HG02981 (cell line): Measurements from ENCODE around the gene IL1R2.

ENCODE experiments used
- ATAC-seq: cut with Tn5 transposase; IDR thresholded peaks from one replicate; pipeline ENCODE4 v1.9.1; 2021; ENCODE audit warnings: mild to moderate bottlenecking, moderate library complexity; ENCODE audit not compliant: unreplicated experiment

Gene IL1R2

GRCh38 chr2:101991721-101992145 is at the start of gene IL1R2:
Gene IL1R2, plus strand, starts transcription at chr2:101991960. Its CDS starts 16,616 bp downstream, at chr2:102008576.
- no peak for ATAC-seq

DNA sequence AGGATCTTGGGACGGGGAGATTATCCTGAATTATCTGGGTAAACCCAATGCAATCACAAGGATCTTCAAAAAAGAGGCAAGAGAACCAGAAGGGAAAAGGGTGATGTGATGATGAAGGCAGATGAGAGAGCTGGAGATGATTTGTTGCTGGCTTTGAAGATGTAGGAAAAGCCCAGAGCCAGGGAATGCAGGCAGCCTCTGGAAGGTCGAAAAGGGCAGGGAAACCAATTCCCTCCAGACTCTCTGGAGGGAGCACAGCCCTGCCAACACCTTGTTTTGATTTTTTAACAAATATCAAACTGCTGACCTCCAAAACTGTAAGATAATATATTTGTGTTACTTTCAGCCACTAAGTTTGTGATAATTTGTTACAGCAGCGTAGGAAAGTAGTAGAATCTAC is 48.9 kb upstream of the IL1R2 start:
- ATAC-seq: no peak

DNA sequence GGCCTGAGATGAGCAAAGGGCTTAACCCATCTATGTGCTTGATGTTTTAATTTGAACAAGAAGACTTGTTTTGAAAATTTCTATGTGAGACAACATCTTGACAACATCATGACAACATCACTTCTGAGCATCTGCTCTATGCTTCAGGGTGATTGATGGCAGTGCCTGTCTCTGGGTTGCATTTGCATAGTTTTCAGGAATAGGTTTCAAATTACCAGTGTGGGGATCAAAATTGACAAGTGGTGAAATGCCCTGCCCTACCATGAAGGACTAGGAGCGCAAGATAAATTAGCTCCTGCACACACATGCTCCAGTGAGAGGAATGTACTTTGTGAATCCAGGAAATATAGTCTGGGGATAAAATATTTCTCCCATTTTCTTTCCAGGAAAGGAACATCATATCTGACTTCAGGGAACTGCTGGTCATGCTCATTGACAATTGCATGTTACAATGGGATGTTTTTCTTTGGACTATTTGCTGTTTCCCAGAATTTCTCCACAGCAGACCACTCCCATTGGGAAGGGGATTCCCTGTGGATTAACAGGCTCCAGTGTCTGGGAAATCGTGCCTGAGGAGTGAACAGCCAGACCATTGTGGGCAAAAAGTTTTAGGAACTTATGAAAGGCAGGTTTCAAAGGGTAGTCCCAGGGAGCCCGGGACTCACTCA is 45.3 kb upstream of the IL1R2 start:
- no peak for ATAC-seq

DNA sequence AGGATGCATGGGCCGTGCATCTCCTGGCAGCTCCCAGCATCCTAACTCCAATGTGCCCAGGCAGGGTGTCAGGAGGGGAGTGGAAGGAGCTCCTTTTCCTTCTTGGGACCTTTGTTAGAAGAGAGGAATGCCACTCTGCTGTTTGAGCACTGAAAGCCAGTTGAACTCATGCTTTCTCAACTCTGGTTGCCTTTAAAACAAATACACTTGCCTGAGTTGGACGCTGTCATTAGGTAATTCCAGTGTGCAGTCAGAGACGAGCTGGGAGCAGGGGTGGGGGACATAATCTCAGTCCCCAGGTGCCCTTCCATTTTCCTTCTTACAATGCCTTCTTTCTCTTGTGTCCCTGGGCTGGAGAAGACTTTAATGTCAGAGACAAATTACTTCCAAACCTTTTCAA is 44.4 kb upstream of the IL1R2 start:
- ATAC-seq: no peak

- ATAC-seq: no peak
Observed at GRCh38 chr2:101948625-101949155, 43.1 kb upstream of the IL1R2 start.

DNA sequence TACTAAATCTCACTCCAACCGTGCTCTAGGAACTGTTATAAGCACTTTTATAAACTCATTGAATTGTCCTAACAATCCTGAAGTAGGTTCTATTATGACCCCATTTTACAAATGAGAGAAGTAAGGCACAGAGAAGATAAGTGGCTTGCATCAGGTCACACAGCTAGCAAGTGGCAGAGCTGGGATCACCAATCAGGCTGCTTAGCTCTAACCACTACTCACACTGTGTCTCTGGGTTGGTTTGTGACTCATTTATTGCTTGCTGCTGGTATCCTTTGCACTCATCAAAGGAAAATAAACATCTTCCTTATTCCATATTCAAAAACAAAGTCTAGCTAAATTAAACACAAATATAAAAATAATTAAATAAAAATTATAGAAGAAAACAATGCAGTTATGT is 42.5 kb upstream of the IL1R2 start:
- no peak for ATAC-seq

DNA sequence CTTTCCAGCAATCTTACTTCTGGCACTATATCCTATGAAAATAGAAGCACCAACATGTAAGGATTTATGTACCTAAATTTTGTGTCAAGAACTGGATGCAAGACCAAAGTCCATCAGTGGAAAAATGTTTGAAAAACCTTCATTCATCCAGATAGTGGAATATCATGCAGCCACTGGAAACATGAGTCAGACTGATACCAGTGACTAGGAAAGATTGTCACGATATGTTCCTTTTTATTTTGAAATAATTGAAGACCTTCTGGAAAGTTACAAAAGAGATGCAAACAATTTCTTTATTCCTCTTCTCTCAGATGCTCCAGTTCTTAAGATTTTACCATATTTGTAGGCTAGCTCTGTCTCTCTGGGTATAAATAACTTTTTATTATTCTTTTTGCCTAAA is 40.5 kb upstream of the IL1R2 start:
- ATAC-seq: no peak

GRCh38 chr2:101952551-101952950 is 39.2 kb upstream of the IL1R2 start:
- no peak for ATAC-seq

DNA sequence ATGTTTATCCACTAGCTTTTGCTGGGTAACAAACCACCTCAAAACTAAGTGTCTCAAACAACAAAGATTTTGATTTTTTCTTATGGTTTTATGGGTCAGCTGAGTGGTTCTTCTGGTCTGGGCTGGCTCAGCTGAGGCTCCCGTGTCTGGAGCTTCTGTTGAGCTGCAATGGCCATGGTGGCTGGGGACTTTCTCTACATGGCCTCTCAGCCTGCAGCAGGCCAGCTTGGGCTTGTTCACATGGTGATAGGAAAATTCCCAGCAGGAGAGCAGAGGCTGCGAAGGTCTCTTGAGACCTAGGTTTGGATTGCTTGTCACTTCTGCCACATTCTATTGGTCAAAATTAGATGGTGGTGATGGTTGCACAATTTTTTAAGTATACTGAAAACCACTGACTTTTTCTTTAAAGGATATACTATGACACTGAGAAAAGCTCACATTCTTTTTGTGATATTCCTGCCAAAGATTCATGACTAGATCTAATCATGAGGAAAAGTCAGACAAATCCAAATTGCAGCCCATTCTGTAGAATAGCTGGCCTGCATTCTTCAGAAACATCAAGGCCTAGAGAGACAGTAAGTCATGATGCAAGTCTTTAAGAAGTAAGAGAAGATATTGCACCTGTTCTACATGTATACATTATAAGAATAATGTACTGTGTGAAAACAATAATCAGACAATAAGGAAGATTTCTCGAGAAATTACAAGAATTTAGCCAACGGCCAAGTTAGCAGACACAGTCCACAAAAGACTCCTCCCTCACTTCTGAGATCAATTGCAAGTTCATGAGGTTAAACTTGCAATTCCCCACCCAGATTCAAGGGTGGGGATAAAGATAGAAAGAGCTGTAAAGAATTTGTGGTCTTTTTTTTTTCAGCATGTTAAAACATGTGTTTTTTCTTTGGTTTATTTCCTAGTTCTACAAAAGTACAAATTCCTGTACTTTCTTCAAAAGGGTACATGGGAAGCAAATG is 35.0 kb upstream of the IL1R2 start:
- ATAC-seq: no peak

GRCh38 chr2:101958061-101958460 is 33.7 kb upstream of the IL1R2 start:
- ATAC-seq: no peak

- no peak for ATAC-seq
Observed at GRCh38 chr2:101960819-101961337, 30.9 kb upstream of the IL1R2 start.

DNA sequence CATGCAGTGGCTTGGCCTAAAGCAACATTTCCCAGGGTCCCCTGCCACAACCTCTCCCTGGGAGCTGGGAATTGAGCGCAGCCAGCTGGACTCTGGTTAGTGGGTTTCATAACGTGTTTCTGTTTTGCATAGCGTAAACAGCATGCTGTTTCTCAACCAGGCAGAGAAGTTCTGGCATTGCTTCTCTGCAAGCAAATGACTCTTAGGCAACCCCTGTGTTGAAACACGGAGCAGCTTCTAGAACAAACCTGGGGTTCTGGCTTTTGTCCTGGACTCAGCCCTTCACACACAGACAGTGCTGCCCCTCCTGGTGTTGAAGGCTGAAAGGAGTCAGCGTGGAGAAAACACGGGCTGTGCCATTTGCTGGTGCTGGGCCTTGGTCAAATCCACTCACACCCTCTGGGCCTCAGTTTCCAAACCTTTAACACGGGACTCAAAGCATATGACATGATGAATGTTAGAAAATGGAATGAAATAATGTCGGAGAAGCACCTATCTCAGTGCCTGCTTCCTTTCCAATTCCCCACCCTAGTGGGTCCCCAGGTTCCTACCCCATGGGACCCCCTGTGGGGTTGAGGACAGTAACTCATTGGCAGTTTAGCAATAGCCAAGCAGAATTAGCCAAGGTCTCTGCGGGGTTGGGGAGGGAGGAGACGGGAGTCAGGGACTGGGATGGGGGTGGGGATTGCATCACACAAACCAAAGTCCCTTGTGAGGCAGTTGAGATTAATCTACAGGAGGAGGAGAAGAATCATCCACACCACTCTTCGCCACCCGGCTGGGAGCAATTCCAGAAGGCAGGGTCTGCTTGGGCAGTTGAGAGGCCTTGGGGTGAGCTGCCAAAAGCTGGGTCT is 30.2 kb upstream of the IL1R2 start:
- ATAC-seq: no peak

DNA sequence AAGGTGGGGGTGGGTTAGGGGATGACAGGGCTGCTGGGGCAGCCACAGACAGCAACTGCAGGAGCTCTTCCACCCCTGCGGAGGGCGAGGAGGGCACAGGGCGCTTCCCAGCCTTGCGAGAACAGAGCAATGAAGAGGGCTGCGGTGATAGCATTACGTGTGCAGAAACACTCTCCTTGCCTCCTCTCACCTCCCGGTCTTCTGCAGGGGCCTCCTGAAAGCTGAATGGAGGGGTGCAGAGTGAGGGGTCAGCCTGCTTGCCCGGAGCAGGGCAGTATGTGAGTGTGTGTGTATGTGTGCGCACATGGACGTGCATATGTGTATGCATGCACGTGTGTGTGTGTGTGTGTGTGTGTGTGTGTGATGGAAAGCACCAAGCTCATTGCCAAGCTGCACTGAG is 29.5 kb upstream of the IL1R2 start:
- ATAC-seq: no peak

DNA sequence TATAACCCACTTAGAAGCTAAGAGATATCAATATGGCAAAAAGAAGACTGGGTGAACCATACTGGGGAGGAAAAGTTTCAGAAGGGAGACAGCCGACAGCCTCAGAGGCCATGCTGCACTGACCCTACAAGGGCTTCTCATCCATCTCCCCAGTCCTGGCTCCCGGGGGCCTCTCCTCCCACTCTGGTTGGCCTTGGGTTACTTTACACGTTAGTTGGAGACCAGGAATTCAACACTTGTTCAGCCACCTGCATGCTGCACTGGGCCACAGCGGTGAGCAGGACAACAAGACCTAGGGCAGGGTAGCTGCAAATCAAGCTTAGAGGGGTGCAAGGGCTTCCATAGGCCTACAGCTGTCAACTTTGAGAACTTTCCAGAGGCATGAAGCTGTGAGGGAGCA is 28.6 kb upstream of the IL1R2 start:
- no peak for ATAC-seq

DNA sequence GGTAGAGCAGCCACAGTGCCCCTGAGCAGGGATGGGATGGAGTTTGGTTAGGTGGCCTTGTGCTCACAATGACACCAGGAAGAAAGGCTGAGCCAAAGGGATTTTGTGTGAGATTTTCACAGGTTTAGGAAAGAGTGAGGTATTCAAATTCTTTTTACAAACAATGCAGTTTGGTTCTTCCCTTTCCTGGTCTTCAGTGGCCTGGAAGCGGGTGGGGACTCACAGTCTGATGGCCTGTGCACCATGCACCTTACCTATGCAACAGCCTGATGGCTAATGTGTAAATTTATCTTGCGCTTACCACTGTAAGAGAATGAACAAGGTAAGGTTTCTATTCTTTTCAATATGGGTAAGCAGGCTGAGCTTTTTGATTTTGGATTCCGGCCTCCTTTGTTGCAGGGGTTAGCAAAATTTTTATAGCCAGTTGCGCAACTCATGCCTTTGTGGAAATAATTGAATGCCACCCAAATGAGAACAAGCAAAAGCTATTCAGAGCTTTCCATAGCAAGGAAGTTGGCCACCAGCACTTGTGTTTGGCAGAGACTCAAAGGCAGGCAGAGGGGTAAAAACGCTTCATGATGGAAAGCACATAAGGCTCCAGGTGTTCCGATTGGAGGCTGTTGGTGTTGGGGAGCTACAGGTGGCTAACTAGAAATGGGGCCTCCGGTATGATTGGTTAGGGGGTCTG is 23.8 kb upstream of the IL1R2 start:
- ATAC-seq: no peak

- no peak for ATAC-seq
Observed at GRCh38 chr2:101969723-101970122, 22.0 kb upstream of the IL1R2 start.

- ATAC-seq: no peak
Observed at GRCh38 chr2:101970901-101971300, 20.9 kb upstream of the IL1R2 start.

DNA sequence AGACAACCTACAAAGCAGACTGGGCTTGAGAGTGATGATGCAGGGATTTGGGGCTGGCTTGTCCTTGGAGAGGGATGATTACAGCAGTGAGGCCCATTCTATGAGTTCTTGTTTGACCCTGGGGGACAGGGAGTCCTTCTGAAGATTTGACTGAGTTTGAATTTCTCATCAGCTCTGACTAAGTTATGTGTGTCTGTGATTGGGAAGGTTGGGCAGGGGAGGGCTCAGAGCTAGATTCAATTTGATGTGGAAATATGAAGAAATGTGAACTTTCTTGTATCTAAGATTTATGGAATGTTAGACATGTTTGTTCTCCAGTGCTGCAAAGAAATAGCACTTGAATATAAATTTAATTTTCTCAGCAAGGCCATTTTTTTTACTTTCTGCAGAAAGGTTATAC is 19.9 kb upstream of the IL1R2 start:
- ATAC-seq: no peak

DNA sequence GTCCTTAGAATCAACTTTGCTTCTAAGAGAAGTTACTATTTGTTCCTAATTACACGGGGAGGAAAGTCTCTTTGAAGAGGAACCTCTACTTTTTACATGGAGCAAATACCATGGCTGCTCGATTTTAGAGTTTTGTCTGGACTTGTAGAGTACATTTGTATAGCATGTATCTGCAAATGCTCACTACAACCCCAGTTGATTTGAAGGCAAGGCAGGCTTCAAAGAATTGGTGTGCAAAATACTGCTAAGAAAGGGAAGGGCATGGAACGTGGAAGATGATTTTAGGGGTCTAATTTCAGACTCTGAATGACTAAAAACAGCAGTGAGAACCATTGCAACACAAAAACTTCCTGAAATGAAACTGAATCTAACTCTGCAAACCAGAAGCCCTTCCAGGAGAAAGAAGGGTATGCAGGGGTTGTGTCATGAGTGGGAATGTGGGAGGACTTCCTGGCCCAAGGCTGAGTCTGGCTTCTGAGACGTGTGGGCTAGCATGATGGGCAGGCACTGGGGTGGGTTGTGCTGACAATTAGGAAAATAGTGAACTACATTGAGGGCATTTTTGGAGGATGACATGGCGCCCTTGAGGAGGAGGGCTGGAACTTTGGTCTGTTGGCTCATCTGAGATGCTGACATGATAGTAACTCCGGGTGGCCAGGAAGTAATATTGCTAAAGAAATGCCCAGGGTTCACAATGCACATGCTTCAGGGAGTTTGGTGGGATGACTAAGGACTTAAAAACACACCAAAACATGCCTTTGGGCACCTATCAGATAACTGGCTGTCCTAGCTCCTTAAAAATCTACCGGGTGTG is 18.9 kb upstream of the IL1R2 start:
- no peak for ATAC-seq
